GM18519 (cell line): ENCODE measurements around the gene SMTNL2.

Experiments used
- ATAC-seq: cut with Tn5 transposase; IDR thresholded peaks from one replicate; pipeline ENCODE4 v1.9.1; 2021; ENCODE audit warnings: mild to moderate bottlenecking, moderate library complexity; ENCODE audit not compliant: unreplicated experiment, low FRiP score

SMTNL2 gene

DNA sequence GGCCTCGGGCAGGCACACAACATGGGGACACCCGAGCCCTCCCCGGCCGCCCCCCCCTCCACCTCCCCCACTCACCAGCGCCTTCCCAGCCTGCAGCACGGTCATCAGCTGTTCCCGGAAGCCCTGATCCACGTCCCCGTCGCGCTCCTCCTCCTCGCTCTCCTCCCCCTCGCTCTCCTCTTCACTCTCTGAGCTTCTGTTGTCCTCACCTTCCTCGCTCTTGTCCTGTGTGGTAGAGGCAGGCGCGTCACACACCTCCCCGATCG, 39.4 kb upstream of the SMTNL2 start:
- ATAC-seq, result no peak

DNA sequence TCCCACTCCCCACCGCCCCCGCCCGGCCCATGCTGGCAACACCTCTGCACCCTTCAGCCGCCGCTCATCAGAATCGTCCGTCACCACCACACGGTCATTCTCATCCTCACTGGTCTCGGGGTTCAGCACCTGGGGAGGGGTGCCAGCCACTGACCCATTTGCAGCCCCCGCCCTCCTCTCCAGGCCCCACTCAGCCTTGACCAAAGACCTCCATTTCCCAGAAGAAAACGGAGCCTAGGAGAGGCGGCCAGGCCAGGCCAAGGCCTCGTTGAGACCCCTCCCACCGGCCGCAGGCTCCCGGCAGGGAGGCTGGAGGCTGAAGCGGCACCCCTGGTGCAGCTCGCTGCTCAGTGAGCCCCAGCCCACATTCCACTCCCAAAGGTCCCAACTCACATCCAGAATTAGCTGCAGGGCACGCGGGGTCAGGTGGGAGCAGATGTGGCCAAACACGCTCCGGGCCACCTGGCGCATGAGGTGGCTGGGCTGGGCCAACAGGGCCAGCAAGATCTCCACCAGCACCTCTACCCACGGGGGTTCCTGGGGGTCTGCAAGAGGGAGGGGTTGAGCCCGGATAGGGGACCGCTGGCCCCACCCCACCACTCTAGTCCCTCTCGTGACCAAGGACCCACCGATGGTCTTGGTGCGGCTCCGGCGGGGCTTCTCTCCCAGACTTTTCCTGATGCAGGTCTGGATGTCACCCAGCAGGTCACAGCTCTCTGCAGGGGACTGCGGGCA, 38.9 kb upstream of the SMTNL2 start:
- no peak for ATAC-seq

- ATAC-seq, result no peak
Measured at GRCh38 chr17:4547118-4547906, 37.0 kb upstream of the SMTNL2 start.

DNA sequence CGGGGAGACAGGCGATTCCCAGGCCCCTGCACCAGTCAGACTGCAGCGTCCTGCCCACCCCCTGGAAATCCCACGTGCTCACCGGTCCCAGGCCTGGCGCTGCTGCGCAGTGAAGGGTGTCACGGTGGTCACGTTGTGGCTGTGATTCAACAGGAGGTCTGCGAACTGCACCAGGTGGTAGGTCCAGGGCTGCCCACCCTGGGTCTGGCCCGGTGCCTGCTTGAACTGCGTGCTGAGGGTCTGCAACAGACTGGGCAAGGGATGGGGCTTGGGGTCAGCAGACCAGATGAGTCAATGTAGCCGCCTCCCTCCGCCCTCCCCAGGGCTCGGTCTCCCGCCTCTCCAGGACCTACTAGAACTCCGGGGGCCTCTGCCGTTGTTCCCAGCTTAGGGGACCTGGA, 36.3 kb upstream of the SMTNL2 start:
- no peak for ATAC-seq

GRCh38 chr17:4548721-4549531, 35.4 kb upstream of the SMTNL2 start:
- no peak for ATAC-seq

DNA sequence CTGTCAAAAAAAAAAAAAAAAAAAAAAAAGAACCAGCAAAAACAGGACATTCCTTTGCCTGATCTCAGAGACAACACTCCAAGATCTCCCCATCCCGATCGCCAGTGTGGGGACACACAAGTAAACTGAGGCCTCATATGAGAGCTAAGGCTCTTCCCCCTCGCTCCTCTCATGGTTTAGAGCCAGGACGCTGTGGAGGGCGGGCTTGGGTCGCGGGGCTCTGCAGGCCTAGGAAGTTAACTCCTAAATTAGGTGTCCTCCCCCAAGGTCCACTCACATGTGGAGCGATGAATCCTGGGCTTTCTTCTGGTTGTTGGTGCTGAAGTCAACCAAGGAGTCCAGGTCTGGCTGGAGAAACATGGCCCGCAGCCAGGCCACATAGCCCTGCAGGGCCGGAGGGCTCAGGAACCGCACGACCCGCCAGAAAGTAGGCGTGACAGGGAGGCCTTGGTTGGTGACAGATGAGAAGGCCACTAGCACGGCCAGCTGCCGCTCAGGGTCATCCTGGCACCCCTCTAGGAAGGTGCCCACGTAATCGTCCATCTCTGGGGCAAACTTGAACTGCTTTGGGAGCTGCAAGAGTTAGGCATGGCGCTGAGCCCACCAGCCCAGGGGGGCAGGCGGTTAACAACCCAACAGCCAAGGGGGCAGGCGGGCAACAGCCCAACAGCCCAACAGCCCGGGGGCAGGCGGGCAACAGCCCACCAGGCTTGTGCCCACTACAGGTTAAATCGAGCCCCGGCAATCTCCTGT, 34.4 kb upstream of the SMTNL2 start:
- ATAC-seq, result no peak

DNA sequence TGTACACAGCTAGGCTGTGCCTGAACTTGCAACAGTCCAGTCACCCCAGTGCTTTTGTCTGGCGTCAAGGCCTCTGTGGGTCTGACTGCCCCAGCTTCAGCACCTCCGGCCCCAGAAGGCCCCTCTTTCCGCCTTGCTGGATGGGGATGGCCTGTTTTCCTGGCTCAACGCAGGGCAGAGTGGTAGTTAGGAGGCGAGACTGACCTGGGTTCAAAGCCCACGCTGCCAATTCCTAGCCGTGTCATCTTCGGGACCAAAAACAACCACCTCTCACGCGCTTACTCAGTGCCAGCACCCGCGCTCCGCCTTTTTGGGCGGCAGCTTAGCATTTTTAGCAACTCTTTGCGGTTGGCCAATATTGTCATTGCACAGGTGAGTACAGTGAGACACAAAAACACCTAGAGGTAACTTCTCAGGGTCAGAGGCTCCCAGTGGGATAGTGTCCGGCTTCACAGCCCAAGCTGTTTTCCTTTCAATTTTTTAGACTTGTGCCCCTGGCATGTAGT, 33.7 kb upstream of the SMTNL2 start:
- no peak for ATAC-seq

DNA sequence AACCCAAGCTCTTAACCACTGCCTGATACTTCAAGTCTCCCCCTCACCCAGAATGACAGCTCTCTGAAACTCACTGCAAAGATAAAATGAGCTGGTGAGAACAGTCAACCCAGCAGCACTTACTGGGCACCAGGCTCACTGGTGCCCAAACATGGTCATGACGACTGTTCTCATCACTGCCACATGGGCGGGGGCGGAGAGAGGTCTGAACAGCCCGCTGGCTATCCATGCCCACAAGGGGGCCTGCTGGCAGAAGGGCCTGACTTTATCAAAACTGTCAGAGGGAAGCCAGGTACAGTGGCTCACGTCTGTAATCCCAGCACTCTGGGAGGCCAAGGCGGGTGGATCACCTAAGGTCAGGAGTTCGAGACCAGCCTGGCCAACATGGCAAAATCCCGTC, 33.2 kb upstream of the SMTNL2 start:
- ATAC-seq, result no peak

GRCh38 chr17:4551796-4552525, 32.4 kb upstream of the SMTNL2 start:
- ATAC-seq, result no peak

DNA sequence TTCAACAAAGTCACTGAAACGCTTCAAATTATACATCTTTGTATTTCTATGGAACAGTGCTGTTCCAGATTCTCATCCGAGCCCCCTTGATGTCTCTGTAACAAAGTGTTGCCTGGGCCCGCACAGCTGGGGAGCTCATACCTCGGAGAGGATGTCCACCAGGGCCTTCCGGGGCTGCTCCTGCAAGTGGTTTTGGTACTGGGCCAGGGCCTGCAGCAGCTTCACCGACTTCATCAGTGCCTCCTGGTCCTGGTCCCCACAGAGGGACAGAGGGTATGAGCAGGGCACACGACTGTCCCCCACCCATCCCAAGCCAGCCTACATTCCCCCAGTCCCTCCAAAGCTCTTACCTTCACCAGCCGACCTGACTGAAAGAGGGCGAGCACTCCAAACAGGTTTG, 30.7 kb upstream of the SMTNL2 start:
- no peak for ATAC-seq

DNA sequence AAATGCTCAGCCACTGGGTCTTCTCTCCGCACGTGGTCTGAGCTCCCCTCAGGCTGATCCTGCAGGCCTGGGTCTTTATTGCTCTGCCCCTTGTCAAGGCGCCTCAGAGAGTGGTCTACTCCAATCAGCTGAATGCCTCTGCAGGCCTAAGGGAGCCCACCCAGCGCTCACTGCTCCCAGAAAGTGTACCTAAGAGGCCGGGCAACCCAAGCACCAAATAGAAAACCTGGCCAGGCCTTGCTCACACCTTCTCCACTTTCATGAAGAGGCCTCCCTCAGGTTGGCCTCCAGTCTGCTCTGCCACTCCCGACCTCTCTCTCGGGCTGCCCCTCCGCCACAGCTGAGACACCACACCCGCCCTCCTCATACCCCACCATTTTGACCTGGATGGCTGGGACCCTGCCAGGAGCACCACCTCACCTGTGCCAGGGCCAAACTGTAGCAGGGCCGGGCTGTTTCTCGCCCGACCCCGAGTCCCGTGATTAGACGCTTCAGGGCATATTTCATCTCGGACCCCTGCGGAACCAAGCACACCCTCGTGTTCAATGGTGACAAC, 29.8 kb upstream of the SMTNL2 start:
- ATAC-seq, result no peak

GRCh38 chr17:4554997-4555799, 29.1 kb upstream of the SMTNL2 start, which contains the start of gene MYBBP1A:
Gene MYBBP1A (minus strand): TSS chr17:4555384. CDS start chr17:4555324, 60 bp downstream.
- peak; percentile 67 for ATAC-seq

DNA sequence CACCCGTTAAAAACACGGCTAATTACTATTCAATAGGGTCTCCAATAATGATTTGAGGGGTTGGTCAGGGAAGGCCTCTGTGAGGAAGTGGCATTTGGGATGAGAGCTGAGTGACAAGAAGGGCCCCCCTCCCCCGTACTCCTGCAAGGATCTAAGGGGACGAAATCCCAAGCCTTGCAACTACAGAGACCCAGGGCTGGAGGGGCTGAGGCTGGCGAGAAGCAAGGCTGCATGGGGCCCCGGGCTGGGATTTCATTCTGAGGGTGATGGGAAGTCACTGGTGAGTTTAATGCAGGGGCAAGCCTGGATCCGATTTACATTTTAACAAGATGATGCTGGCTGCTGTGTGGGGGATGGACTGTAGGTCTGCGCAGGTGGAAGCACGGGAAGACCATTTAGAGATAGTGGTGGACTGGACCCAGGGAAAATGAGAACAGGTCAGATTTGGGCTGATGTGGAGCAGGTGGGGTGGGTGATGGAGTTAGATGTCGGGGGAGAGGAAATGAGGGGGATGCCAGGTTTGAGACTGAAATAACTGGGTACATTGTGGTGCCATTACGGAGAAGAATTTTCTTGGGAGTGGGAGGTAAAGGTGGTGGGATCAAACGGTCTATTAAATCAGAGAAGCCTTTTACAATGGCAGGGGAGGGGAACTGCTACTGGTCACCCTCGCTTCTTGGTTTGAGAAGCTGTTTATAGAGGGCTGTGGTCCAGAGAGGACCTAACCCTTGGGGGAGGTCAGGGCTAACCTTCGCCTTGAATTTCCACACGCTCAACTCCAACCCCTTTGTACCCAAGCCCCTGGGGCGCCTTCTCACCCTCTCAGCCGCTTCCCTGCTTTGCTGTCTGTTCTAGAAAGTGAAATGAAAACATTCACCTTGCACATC, 28.2 kb upstream of the SMTNL2 start:
- no peak for ATAC-seq

DNA sequence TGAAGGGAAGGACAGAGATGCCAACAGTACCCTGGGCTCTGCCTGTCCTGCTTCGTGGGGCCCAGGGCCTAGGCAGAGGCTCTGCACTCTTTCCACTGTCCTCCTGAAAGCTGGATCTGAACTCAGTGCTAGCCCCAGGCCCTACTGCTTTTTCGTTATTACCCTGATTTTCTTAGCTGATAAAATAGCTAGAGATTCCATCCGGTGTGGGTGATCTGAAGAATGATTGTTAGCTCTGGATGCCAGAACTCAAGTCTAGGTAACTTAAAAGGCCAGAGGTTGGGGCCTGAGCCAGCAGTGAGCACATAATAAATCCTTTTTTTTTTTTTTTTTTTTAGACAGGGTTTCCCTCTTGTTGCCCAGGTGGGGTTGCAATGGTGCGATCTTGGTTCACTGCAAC, 27.3 kb upstream of the SMTNL2 start:
- ATAC-seq, result no peak

- no peak for ATAC-seq
Measured at GRCh38 chr17:4557626-4558346, 26.5 kb upstream of the SMTNL2 start.

DNA sequence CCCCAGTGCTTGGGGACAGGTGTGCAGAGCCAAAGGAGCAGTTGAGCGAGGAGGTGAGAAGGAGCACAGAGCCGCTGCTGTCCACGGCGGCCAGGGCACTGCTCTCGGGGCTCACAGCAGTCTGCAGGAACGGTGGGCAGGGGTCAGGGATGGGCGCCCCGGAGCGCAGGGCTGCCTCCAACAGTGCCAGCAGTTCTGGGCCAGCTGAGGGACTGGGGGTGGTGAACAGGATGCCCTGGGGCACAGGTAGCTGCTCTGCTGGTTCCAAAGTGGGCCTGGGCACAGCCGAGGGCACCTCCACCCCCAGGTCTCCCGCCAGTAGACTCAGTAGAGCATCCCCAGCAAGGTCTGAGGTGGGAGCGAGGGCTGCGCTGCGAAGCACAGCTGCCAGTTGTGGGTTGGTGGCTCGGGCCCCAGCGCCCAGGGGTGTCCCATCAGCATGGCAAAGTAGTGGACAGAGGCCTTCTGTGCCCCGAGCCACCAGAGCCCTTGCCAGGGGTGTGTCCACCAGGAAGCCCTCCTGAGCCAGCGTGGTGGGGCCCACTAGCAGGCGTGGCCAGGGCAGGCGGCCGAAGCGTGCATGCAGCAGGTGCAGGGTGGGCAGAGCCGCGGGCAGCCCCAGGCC, 25.9 kb upstream of the SMTNL2 start:
- ATAC-seq, result no peak
